Transverse colon (tissue), 4 donors: ENCODE measurements around the gene PGGHG. TPM values are rescaled to one million over a fixed set of nuclear protein-coding genes. Genes with fewer than 3 reads are reported as not detected.

Source experiments
- DNase-seq: peaks from one replicate; pipeline ENCODE4 v3.0.0-alpha.2; 2019
- H3K27ac ChIP-seq, 4 donors: fragments of 200-600 bp; sonication (generic); 2 replicates each; pipeline ENCODE4 v1.5.1; 2016 to 2018; ENCODE audit warnings: inconsistent platforms in 4 of 4
- H3K27me3 ChIP-seq: fragments of 200-600 bp; sonication (generic); 2 replicates; pipeline ENCODE4 v1.5.1; 2017; ENCODE audit warnings: inconsistent platforms
- H3K36me3 ChIP-seq, 4 donors: fragments of 200-600 bp; sonication (generic); 2 replicates each; pipeline ENCODE4 v1.5.1; 2017 to 2019; ENCODE audit warnings: inconsistent platforms in 4 of 4
- H3K4me1 ChIP-seq, 4 donors: fragments of 200-600 bp; sonication (generic); 2 replicates each; pipeline ENCODE4 v1.5.1; 2017 to 2020; ENCODE audit warnings: inconsistent platforms in 4 of 4
- H3K4me3 ChIP-seq, 4 donors: fragments of 200-600 bp; sonication (generic); 1 replicate in 1 of 4; 2 replicates in 3 of 4; pipeline versions ENCODE4 v1.5.1 to v1.6.1; 2017 to 2019; ENCODE audit warnings: inconsistent platforms in 4 of 4
- H3K9me3 ChIP-seq, 2 donors: fragments of 200-600 bp; sonication (generic); 2 replicates each; pipeline ENCODE4 v1.5.1; 2017 to 2019; ENCODE audit warnings: inconsistent platforms in 2 of 2
- CTCF ChIP-seq, 5 experiments: fragments of 200-600 bp in 3 of 5; fragments of 450-650 bp in 2 of 5; sonication (generic) in 3 of 5; IDR thresholded peaks; 1 replicate in 2 of 5; 2 replicates in 3 of 5; pipeline ENCODE4 v1.5.1; 2016 to 2017; ENCODE audit warnings: antibody characterized with exemption in 5 of 5, inconsistent platforms in 3 of 5, mild to moderate bottlenecking in 2 of 5, moderate library complexity in 1 of 5
- EP300 ChIP-seq: sonication (generic); formaldehyde crosslinking; IDR thresholded peaks from one replicate; pipeline ENCODE4 v1.6.1; 2017; ENCODE audit warnings: antibody characterized with exemption, low read depth
- POLR2A ChIP-seq: fragments of 450-650 bp; IDR thresholded peaks from one replicate; pipeline ENCODE4 v1.6.1; 2016; ENCODE audit warnings: antibody characterized with exemption, mild to moderate bottlenecking, moderate library complexity
- POLR2AphosphoS5 ChIP-seq, 3 donors: sonication (generic); formaldehyde crosslinking; IDR thresholded peaks; one replicate each; pipeline ENCODE4 v1.6.1; 2016; ENCODE audit warnings: antibody characterized with exemption in 3 of 3
- WGBS, 2 donors: methylation state at CpG; one replicate each; pipeline ENCODE4 v1.1.5; 2018; ENCODE audit warnings: low coverage in 1 of 2; 5-methylcytosine and 5-hydroxymethylcytosine counted together
- in situ Hi-C, 4 donors: fragments of 200-750 bp; cut with MboI; loops; one replicate each; pipeline versions ENCODE4 v1.15.0 to v1.15.1; 2017; ENCODE audit warnings: low sequenced_read_pairs in 3 of 4, low pct_ligation_motif_present in 1 of 4, low pct_unique_long_range_greater_than_20kb in 1 of 4
- intact Hi-C: fragments of 100-400 bp; cut with DNase I; formaldehyde crosslinking; loops from one replicate; pipeline ENCODE4 v1.15.1; 2023; ENCODE audit warnings: low total_unique reads
- total RNA-seq, 4 donors: library from RNA; depleted of rRNA; stranded (reverse); fragments of >200 nt; gene quantifications; one replicate each; pipeline ENCODE4 v1.1.0, GENCODE V29; 2016

PGGHG gene
- total RNA-seq, 4 donors from 2014 or later = 15.4 to 117 (median 30.8) TPM

DNA sequence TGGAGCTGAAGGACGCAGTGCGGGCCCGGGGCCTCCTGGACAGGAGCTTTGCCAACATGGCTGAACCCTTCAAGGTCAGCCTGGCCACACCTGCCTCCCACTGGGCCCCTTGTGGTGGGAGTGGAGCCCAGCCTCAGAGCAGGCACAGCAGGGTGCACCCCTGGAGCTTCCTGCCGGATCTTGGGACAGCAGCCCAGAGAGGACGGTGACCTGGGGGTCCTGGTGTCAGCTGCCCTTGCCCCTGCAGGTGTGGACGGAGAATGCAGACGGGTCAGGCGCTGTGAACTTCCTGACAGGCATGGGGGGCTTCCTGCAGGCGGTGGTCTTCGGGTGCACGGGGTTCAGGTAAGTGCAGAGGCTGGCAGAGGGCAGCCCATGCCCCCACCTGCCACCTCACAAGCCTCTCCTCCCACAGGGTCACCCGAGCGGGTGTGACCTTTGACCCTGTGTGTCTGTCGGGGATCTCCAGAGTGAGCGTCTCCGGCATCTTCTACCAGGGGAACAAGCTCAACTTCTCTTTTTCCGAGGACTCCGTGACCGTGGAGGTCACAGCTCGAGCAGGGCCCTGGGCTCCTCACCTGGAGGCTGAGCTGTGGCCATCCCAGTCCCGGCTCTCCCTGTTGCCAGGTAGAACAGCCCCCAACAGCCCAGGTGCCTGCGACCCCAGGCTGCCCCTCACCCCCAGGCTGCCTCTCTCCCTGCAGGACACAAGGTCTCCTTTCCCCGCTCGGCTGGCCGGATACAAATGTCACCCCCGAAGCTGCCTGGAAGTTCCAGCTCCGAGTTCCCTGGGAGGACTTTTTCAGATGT, 5.1 kb downstream of the PGGHG start:
- in situ Hi-C loops (no loop called here), intact Hi-C loops (no loop called here)
- DNase-seq = no peak
- no peak overlapping the region for H3K4me3 ChIP-seq
- peaks cover 0 to 19% (median 12%) of the 10 kb centered on the region in 4 donors for H3K4me1 ChIP-seq
- TF ChIP-seq POLR2A (no peak), EP300 (no peak), CTCF (IDR thresholded peaks at IDR 0.05) (no peak), POLR2AphosphoS5 (IDR thresholded peaks at IDR 0.05) (no peak)
- no peak overlapping the region for H3K27ac ChIP-seq
- no peaks in the 10 kb centered on the region for H3K36me3 ChIP-seq
- no peaks in the 10 kb centered on the region for H3K9me3 ChIP-seq
- peaks cover 15% of the 10 kb centered on the region for H3K27me3 ChIP-seq
- 89% methylated on average over 19 of the region's 27 CpGs; no CpG with 5 or more reads in 1 of the 2 donors for WGBS, 2 donors

DNA sequence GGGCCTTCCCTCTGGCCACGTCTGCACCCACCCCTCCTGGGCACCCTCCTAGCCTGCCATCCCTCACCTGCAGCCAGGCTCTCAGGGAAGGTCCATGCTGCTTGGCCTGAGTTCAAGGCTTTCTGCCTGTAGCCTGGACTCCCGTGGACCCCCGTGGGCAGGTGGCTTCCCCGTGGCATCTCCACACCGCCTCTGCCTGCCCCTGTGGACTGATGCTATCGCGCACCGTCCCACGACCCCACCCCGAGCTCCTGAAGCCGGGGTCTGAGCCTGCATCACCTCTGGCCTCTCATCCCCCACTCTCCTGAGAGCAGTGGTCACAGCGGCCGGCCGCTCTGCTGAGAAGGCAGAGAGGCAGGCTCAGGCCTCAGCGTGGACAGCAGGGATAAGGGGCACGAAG, 5.9 kb downstream of the PGGHG start:
- Histone ChIP-seq H3K9me3 (no peaks in the 10 kb centered on the region), H3K4me1 (peaks cover 0 to 12% (median 6%) of the 10 kb centered on the region in 4 donors), H3K4me3 (no peak overlapping the region), H3K36me3 (no peaks in the 10 kb centered on the region), H3K27me3 (peaks cover 22% of the 10 kb centered on the region), H3K27ac (no peak overlapping the region)
- intact Hi-C loops (no loop called here), in situ Hi-C loops (no loop called here)
- 87% methylated on average over 16 of the region's 16 CpGs; no CpG with 5 or more reads in 1 of the 2 donors for WGBS, 2 donors
- DNase-seq = no peak
- no peak for TF ChIP-seq POLR2A
- TF ChIP-seq EP300 = no peak
- TF ChIP-seq CTCF (IDR thresholded peaks at IDR 0.05) = no peak
- no peak for TF ChIP-seq POLR2AphosphoS5 (IDR thresholded peaks at IDR 0.05)

DNA sequence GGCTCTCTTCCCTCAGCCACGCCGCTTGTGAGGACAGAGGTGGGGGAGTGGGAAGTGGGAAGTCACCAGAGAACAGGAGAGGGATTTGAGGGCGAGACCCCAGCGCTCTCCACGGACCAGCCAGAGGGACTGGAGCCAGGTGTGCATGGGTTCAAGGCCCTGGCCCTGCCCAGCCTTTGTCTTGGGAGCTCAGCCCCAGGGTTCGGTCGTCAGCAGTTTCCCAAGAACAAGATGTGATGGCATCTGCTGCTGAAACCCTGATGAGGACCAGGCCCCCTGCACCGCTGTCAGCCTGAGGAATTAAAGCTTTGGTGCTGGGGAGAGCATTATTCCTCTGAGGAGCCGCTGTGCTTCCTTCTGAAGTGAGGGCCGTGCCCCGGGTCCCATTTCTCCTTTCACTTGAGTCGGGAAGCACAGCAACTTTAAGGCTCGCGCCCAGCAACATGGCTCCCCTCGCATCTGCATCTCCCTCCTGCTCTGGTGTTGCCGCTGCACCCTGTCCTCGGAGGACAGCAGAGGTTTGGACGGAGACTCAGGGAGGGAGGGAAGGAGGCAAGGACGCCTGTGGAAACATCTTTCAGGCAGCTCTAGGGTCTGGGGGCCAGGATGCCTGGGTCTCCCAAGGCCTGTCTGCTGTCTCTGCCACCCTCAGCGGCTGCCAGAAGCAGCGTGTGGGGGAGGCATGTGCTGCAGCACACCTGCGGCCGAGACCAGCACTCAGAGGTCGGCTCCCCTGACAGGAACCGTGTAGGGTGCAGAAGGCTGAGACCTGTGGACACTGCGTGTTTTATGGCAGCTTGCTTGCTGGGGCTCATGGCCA, 6.6 kb downstream of the PGGHG start:
- H3K4me3 ChIP-seq = no peak overlapping the region
- no peak for DNase-seq
- WGBS, 2 donors = 80% methylated on average over 26 of the region's 26 CpGs; no CpG with 5 or more reads in 1 of the 2 donors
- no peak overlapping the region for H3K27ac ChIP-seq
- no peak for TF ChIP-seq EP300
- no peak for TF ChIP-seq POLR2AphosphoS5 (IDR thresholded peaks at IDR 0.05)
- no peak for TF ChIP-seq CTCF (IDR thresholded peaks at IDR 0.05)
- TF ChIP-seq POLR2A = no peak
- H3K4me1 ChIP-seq = peaks cover 0 to 12% (median 5%) of the 10 kb centered on the region in 4 donors
- in situ Hi-C loops (no loop called here), intact Hi-C loops (no loop called here)
- peaks cover 29% of the 10 kb centered on the region for H3K27me3 ChIP-seq
- H3K9me3 ChIP-seq = no peaks in the 10 kb centered on the region
- no peaks in the 10 kb centered on the region for H3K36me3 ChIP-seq
